Stimulated activated CD4-positive, alpha-beta T cell treated with anti-CD3 and anti-CD28 coated beads, Interleukin-4, amount 100 ng/mL, for 48 hours (primary cell): Measurements from ENCODE around the gene PRKAR2A.
A peak's percentile ranks its signal among the peaks of the same experiment; 100 is the strongest.
"Not testable (repeated sequence)": the region's sequence is repeated elsewhere in the genome, so short reads cannot be mapped to it uniquely, and the experiment has no call there.

ENCODE experiments used
- DNase-seq, 2 donors: peaks; one replicate each; pipeline ENCODE4 v3.0.0-alpha.2; 2020; ENCODE audit warnings: low read depth in 2 of 2

PRKAR2A gene

DNA sequence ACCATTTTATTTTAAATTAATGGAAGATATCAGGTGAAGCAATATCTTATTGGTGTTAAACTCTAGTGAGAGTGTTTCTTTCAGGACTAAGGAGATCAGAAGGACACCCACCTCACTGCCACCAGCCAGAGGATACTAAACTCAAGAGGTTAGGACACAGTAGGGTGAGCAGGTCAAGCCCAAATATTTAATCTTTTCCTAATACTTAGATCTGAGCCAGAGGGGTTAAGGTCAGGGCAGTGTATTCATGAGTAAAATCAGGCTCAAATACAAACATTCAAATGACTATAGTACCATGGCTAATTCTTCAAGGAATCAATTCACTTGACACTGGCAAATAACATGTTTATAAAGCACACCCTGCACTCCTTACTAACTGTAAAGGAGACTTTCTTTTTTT, 65.6 kb downstream of the PRKAR2A start:
- DNase-seq: no peak

DNA sequence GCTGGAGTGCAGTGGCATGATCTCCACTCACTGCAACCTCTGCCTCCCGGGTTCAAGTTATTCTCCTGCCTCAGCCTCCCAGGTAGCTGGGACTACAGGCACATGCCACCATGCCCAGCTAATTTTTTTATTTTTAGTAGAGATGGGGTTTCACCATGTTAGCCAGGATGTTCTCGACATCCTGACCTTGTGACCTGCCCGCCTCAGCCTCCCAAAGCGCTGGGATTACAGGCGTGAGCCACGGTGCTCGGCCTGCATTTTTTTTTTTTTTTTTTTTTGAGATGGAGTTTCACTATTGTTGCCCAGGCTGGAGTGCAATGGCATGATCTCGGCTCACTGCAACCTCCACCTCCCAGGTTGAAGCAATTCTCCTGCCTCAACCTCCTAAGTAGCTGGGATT, 69.1 kb downstream of the PRKAR2A start:
- not testable (repeated sequence) for DNase-seq

DNA sequence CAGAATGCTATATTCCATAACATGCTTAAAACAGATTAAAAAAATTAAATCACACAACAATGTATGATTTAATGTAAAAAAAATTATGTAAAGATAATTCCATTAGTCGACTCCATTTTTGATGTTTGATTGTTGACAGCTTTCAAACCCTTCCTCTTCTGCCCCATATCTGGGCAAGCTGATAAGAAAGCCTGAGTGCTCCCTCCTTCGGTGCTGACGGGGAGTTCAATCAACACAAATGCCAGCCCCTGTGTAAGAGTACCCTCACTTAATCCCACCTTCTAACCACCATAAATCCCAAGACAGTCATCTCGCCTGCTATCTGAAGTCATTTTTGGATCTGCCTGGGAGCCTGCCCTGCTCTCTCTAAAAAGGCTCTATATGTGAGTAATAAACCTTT, 70.8 kb downstream of the PRKAR2A start:
- no peak for DNase-seq

DNA sequence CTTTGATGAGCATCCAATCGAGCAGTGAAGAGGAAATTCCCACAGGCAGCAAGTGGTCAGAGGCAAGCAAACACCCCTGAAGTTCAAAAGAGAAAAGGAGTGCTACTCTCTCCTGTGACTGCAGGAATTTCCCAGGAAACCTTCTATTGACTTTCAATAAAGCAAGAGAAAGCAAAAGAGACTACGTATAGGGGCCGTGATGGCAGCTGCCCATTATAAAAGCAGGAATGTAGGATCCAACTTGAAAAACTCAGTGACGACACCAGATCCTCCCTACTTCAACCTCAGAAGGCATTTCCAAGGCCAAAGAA, 77.5 kb downstream of the PRKAR2A start:
- DNase-seq: no peak

DNA sequence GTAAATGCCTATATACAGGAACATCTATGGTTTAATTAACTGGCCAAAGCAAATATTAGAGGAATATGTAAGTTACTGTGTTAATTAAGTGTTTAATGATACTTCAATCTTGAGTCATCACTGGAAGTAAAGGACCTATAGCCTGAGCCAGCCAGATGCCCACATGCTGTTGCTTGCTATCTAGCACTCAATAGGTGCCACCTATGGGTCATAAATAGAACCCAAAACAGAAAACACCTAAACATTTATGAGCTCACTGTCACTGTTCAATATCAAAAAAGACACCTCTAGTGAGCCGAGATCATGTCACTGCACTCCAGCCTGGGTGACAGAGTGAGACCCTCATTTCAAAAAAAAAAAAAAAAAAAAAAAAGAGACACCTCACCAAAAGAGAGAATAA, 82.3 kb downstream of the PRKAR2A start:
- DNase-seq: no peak

DNA sequence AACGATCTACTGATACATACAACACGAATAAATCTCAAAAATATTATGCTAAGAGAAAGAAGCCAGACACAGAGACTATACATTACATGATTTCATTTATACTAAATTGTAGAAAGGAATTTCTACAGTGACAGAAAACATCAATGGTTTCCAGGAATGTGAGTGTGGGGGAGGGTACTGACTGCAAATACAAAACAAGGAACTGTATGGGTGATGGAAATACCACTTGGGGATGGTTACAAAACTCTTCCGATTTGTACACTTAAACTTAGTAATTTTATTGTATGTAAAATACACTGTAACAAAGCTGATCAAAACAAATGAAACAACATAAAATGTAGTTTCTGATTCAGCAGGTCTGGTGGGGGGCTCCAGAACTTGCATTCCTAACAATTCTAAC, 84.9 kb downstream of the PRKAR2A start:
- DNase-seq: no peak

DNA sequence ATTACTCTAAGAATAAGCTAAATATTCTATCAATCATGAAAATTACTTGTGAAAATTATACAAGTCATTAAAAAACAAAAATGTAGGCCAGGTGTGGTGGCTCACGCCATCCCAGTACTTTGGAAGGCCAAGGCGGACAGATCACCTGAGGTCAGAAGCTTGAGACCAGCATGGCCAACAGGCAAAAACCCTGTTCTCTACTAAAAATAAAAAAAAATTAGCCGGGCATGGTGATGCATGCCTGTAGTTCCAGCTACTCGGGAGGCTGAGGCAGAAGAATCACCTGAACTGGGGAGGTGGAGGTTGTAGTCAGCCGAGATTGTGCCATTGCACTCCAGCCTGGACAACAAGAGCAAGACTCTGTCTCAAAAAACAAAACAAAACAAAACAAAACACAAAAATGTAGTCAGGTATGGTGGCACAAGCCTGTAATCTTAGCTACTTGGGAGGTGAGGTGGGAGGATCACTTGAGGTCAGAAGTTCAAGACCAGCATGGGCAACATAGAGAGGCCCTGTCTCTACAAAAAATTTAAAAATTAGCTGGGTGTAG, 87.6 kb downstream of the PRKAR2A start:
- DNase-seq: not testable (repeated sequence)

DNA sequence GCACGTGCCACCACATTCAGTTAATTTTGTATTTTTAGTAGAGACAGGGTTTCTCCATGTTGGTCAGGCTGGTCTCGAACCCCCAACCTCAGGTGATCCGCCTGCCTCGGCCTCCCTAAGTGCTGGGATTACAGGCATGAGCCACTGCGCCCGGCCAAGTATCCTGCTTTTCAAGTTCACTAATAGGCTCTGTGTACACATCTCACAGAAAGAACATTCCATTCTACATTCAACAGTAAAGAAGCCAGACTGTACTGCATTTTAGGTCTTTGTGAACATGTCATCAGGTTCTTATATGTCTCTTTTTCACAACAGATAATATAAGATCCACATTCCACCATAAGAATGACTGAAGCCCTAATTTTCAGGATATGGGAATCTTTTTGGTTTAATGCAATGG, 88.1 kb downstream of the PRKAR2A start:
- not testable (repeated sequence) for DNase-seq

DNA sequence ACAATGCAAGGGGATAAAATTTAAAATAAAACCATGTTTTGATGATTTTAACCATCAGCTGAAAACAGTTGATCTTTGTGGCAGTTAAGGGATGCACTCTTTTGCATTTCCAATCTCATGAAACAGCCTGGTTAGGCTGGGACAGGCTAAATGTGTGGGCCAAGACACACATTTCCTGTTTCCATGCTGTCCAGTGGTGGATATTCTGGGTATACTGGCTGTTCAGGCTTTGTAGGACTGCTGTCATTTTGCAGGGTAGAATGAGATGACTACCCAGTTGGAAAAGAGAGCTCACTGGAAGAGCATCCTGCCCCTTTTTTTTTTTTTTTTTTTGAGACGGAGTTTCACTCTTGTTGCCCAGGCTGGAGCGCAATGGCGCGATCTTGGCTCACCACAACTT, 88.6 kb downstream of the PRKAR2A start:
- no peak for DNase-seq

DNA sequence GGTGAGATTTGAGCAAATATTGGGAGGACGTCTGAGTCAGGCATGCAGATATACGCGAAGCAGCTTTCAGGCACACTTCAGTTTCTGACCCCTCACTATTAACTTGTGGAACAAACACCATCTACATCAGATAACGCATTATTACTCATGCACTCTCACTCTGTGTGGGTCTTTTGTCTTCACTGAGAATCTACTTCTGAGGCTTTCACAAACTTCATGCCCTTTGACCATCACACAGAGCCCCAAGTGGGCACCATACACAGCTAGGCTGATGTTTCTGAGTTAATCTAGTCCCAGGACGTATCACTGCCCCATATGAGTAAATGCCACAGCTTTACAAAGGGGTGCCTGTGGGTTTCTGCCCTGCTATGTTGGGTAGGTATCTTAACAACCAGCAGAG, 91.0 kb downstream of the PRKAR2A start:
- no peak for DNase-seq

DNA sequence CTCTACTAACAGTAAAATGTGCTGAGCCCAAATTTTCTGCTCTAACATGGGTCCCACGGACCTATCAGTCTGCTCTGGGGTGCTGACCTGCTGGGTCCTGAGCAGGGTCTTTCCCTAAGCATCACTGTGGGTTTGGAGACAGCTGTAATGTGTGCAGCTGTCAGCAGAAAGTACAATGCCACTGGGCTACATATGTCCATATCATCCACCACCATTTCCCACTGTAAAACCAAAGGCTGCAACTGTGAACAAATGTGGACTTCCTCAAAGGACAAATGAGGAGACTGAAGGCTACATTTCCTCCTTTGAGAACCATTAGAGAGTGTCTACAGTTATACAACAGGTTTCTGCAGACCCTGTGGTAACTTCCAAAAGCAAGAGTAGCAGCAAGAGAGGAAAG, 96.8 kb downstream of the PRKAR2A start:
- no peak for DNase-seq

DNA sequence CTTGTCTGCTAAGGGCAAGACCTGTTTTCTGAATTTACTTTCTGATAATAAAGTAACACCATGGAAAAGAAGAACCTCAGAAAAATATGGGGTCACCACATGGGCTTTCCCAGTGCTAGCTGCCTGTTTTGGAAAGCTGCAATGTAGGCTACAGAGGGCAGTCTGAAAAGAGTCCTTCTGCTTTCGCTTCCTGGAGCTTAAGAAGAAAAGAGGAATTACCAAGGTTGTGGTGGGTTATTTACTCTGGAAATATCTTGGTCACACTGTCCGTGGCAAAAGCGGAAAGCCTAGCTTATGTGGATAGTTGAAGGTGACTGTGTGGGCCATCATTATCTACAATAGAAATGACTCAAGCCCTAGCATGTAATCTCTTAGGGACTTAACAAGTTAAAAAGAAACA, 98.9 kb downstream of the PRKAR2A start:
- no peak for DNase-seq

DNA sequence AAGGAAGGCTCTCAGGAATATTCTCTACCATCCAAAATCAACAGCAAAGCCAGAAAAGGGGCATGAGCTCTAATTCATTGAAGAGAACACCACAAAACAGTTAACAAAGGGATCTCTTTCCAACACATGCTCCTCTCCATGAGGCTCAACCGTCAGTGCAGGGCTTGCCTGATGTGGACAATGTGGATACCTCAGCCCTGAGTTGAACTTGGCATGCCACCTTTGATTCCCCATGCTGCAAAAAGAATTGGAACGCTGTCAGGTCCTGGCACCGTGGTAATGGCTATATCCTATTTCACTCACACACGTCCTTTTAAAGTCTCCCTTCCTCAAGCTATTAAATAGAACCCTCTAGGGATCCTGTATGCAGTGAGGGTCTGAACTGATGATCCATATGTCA, 100.0 kb downstream of the PRKAR2A start:
- DNase-seq: no peak

DNA sequence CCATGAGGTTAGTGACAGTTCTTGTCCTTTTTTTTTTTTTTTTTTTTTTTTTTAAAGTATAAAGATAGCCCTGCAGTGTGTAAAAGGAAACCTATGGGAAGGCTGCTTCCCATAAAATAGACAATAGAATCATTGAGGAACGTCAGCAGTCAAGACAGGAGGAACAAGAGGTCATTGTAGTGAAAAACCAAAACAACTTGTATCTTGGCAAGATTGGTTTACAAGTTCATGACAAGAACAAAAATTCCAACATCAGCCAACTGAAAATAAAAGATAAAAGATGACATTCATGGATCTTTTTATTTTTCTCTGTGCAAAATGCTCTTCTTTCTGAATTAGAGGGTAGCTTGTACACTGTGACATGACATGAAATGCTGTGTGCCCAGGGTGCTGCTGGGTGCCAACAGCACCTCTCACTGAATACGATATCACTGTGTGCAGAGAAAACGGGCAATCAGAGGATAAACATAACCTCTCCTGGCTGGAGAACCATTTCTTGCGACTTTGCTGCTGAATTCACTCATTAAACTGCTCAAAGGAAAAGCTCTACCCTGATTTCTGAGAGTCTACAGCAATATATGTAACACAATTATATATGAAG, 100.6 kb downstream of the PRKAR2A start:
- no peak for DNase-seq

DNA sequence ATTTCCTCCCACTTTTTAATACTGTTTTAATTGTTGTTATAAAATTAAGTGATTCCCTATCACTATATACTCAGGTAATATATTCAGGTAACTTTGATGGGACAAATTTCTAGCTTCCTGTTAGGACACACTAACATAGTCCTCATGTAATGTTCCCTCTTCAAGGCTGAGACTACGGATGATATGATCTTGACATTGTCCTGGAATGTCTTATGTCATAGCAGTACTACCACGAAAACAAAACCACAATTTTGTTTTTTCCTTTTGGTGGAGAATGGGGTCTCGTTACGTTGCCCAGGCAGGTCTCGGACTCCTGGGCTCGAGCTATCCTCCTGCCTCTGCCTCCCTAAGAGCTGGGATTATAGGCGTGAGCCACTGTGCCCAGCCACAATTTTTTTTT, 103.9 kb downstream of the PRKAR2A start:
- no peak for DNase-seq

DNA sequence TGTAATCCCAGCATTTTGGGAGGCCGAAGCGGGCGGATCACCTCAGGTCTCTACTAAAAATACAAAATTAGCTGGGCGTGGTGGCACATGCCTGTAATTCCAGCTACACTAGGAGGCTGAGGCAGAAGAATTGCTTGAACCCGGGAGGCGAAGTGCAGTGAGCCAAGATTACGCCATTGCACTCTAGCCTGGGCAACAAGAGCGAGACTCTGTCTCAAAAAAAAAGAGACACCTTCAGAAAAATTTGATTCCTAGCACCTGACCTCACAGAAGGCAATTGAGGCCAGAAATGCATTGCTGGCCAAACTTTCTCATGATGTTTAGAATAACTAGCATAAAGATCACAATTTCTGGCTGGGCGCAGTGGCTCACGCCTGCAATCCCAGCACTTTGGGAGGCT, 106.4 kb downstream of the PRKAR2A start:
- not testable (repeated sequence) for DNase-seq

DNA sequence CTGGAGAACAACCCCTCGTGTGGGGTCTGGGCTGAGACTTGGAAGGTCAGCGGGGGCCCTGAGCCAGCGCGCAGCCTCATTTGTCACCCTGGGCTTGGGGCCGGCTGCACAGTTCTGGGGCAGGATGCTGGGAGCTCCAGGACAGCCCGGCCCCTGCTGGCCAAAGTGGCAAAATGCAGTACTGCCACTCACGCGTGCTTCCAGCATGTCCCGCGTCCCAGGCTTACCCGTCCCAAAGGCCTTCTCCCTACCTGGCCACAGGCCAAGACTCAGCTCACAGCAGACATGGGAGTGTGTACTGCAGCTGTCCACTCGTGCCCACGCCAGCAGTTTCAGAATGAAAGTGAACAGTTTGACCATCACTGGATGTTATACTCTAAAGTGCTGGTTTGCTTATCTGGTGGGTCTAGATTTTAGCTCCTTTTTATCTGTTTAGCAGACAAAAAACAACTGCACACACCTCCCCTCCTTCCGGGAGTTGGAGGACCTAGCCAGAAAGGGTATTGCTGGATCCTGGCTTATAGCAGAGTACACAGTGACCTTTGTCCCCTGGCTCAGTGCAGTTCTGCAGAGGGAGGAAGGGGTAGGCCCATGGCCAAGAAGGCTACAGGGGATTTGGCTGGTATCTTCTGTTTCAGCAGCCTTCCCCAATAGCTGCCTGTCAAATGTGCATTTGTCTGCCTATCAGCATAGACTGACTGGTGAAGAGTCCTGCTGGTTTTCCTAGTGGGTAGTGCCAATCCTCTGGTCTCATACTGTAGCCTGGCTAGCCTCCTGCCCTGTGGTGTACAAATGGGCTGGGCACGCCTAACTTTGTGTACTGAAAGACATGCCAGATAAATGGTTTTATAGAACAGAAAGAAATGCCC, 107.5 kb downstream of the PRKAR2A start:
- peak; percentile 44 to 45 for DNase-seq

DNA sequence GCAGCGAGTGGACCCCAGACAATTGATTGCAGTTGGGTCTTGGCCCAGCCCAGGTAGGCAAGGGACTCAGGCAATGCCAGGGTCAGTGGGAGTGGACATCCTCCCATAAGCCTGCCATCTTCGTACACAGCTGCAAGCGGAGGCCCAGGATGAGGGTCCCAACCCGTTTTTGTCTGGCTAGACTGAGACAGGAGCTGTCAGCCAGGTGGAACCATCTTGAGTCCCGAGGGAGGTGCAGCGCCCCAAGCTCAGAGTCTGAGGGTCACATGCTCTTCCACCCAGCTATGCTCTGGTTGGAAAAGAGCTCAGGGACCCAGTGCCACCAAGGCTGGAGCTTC, 108.1 kb downstream of the PRKAR2A start:
- no peak for DNase-seq

DNA sequence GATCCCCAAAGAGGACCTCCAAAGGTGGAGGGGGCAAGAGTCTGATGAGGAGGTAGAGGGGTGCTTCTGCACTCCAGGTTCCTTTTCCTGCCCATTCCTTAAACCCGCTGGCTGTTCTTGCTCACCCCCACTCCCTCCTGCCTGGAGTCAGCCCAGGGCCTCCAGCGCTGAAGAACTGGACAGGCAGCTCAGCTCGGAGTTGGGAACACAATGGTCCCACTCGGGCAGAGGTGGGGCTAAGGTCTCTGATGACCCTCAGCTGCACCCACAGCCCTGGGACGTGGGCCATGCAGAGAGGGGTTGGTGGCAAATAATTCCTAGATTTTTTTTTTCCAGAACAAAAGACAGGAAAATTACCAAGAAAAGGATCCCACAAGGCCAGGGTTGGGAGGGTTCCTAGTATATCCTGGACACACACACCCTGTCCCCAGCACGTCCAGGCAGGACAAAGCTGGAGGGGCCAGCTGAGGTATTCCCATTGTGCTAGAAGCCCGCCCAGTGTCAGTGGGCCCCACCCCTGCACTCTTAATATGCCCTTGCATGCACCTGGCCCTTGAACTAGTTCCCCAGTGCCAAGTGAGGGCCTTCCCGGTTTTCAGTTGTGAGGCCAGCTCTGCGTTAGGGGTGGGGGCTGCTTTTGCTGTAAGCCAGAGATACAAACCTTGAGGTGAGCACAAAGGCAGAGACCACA, 108.6 kb downstream of the PRKAR2A start:
- DNase-seq: no peak

DNA sequence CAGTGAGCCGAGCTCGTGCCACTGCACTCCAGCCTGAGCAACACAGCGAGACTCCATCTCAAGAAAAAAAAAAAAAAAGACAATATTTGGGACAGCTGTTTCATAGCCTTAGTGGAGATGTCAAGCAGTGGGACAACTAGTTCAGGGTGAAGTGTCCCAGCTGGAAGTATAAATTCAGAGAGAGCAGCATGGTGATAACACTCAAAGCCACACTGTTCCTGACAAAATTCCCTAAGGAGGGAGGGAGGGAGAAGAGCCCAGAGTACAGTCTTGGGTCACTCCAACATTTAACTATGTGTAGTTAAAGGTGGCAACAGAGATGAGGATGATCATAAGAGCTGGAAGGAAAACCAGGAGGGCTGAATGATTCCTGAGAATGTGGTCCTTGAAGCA, 109.5 kb downstream of the PRKAR2A start:
- no peak for DNase-seq

DNA sequence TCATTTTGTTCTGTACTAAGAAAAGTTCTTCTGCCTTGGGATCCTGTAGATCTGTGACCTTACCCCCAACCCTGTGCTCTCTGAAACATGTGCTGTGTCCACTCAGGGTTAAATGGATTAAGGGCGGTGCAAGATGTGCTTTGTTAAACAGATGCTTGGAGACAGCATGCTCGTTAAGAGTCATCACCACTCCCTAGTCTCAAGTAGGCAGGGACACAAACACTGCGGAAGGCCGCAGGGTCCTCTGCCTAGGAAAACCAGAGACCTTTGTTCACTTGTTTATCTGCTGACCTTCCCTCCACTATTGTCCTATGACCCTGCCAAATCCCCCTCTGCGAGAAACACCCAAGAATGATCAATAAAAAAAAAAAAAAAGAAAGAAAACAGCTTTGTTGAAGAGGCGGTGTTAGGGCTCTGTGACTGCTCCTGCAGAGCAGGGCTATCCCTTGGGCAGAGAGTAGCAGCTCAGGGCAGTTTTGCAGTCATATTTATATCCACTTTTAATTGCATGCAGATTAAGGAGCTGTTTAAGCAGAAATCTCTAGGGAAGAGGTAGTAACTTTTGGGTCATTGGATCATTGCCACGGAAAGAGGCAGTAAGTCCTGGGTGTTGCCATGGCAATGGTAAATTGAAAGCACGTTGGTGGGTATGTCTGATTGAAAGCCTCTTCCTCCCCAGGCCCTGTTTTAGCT, 112.5 kb downstream of the PRKAR2A start:
- DNase-seq: not testable (repeated sequence)

DNA sequence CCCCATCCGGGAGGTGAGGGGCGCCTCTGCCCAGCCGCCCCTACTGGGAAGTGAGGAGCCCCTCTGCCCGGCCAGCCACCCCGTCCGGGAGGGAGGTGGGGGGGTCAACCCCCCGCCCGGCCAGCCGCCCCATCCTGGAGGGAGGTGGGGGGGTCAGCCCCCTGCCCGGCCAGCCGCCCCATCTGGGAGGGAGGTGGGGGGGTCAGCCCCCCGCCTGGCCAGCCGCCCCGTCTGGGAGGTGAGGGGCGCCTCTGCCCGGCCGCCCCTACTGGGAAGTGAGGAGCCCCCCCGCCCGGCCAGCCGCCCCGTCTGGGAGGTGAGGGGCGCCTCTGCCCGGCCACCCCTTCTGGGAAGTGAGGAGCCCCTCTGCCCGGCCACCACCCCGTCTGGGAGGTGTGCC, 113.1 kb downstream of the PRKAR2A start:
- not testable (repeated sequence) for DNase-seq
